HCEC 1CT (cell line): ENCODE measurements around the gene DEAF1.

Experiments used
- DNase-seq: peaks from one replicate; pipeline ENCODE4 v3.0.0-alpha.2; 2017

DEAF1 gene

DNA sequence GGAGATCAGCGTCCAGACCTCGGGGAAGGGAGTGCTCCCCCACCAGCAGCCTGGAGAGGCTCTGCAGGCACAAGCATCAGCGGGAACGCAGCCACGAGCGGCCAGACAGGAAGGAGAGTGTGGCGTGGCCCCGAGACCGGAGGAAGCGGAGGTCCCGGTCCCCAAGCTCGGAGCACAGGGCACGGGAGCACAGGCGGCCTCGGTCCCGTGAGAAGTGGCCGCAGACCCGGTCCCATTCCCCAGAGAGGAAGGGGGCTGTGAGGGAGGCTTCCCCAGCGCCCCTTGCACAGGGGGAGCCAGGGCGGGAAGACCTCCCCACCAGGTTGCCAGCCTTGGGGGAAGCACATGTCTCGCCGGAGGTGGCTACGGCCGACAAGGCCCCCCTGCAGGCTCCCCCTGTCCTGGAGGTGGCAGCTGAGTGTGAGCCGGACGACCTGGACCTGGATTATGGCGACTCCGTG is 86.2 kb downstream of the DEAF1 start:
- DNase-seq = no peak

DNA sequence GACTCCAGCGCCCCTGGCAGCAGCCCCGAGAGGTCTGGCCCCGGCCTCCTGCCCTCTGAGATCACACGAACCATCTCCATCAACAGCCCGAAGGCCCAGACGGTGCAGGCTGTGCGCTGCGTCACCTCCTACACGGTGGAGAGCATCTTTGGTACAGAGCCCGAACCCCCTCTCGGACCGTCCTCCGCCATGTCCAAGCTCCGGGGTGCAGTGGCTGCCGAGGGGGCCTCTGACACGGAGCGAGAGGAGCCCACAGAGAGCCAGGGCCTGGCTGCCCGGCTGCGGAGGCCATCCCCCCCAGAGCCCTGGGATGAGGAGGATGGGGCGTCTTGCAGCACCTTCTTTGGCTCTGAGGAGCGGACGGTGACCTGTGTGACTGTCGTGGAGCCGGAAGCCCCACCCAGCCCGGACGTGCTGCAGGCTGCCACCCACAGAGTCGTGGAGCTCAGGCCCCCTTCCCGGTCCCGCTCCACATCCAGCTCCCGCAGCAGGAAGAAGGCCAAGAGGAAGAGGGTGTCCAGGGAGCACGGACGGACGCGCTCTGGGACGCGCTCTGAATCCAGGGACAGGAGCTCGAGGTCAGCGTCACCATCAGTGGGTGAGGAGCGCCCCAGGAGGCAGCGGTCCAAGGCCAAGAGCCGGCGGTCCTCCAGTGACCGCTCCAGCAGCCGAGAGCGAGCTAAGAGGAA is 86.9 kb downstream of the DEAF1 start:
- DNase-seq = no peak

DNA sequence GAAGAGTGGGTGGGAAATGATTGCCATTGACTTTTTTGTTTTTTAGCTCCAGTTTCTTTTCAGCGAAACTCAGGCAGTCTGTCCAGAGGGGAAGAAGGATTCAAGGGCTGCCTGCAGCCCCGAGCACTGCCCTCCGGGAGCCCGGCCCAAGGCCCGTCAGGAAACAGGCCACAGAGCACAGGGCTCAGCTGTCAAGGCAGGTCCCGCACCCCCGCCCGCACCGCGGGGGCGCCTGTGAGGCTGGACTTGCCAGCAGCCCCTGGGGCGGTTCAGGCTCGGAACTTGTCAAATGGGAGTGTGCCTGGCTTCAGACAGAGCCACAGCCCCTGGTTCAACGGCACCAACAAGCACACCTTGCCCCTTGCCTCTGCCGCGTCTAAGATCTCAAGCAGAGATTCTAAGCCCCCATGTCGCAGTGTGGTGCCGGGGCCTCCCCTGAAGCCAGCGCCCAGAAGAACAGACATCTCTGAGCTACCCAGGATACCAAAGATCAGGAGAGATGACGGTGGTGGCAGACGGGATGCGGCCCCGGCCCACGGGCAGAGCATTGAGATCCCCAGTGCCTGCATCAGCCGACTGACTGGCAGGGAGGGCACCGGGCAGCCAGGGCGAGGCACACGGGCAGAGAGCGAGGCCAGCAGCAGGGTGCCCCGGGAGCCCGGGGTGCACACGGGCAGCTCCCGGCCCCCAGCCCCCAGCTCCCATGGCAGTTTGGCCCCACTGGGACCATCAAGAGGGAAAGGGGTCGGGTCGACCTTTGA is 87.8 kb downstream of the DEAF1 start:
- DNase-seq = no peak

DNA sequence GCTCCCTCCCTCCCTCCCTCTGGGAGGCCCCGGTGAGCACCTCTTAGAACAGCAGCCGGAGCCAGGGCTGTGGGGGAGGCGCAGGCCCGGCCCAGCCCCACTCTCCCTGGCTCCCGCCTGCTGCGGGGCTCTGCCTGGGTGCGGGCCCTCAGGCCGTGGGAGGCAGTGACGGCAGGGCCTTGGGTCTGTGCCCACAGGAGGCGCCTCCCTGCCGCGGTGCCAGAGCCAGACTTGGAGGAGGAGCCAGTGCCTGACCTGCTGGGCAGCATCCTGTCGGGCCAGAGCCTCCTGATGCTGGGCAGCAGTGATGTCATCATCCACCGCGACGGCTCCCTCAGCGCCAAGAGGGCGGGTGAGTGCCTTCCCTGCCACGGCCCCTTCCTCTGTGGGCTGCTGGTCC is 88.8 kb downstream of the DEAF1 start:
- no peak for DNase-seq

DNA sequence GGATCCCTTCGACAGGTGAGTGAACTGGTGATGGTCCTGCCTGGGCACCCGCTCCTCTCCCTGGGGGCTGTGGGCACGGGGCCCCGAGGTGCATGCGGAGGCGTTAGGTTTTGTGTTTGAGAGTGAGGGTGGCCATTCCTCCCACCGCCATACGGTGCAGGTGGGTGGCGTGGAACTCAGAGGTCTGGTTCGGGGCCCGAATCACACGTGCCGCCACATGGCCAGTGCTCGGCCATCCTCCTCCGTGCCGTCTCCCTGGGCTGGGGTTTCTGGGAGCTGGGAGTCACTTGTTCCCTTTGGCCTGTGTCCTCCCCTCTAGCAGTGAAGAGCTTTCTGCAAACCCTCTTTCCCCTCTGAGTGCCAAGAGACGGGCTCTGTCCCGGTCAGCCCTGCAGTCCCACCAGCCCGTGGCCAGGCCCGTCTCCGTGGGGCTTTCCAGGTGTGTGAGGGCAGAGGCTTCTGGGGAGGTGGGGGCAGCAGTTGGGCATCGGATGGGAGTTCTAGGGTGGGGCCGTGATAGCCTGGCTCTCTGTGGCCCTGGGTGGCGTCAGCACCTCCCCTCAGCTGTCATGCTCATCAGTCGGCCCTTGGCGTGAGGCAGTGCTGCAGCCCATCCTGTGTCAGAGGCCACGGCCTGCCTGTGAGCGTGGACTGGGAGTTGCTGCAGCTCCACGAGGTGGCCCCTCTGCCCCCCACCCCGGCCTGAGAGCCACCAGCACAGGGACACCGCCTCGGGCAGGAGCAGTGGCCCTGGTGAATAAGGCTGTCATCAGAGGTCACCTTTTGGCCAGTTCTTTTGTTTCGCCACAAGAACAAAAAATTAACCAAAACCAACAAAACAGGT is 89.5 kb downstream of the DEAF1 start:
- no peak for DNase-seq

DNA sequence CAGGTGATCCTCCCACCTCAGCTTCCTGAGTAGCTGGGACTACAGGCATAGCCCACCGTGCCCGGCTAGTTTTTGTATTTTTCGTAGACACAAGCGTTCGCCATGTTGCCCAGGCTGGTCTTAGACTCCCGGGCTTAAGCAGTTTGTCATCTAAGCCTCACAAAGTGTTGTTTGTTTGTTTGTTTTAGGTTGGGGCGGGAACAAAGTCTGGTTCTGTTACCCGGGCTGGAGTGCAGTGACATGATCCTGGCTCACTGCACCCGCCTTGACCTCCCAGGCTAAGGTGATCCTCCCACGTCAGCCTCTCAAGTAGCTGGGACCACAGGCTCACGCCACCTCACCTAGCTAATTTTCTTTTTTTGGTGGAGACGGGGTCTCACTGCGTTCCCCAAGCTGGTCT is 91.9 kb downstream of the DEAF1 start:
- DNase-seq = no peak

DNA sequence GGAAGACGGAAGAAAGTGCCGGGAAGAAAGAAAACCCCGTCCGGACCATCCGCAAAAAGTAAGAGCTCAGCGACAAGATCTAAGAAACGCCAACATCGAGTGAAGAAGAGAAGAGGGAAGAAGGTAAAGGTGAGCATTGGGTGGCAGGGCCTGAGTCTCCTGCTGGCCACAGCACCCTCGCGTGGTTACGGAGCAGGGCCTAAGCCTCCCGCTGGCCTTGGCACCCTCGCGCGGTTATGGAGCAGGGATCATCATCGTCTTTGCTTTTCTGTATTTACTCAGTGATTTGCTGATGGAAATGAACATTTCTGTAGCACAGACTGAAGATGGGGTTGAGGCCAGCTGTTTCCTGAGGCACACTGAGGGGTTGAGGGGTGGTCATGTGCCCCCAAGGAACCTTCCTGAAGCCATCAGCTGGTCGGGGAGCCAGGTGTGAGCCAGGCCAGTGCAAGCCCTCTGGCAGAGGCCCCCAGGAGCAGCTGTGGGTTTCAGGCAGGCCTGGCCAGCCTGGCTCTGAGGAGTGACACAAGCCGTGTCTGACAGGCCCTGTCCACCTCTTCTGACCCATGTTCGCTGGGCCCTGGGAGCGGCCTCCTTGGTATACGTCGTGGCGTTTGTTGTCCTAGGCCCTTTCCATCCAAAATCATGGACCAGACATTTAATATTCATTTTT is 93.3 kb downstream of the DEAF1 start:
- DNase-seq = no peak

DNA sequence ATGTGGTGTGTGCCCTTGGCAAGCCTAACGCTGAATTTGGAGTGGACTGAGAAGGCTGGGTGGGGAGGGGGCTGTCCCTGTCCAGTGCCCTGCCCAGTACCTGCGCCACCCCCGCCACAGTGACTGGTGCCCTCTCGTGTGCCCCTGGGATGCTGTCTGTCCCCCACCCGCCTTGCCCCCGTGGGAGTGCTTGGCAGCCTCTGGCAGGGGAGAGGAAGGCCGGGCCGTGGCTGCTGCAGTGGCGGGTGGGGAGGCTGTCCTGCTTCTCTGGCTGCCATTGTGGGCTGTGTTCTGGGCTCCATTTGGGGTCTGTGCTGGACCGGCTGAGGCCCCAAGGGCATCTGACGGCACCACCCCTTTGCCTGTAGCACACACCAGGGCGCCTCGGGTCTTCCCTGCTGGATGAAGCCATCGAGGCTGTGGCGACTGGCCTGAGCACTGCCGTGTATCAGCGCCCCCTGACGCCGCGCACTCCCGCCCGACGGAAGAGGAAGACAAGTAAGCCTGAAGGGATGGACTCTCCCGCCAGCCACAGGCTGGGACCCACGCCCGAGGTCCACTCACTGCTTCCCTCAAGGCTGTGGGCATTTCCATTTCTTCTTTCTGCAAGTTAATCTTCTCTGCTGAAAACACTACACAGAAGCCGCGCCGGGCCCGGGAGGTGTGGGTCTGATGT is 96.9 kb downstream of the DEAF1 start:
- DNase-seq = no peak

DNA sequence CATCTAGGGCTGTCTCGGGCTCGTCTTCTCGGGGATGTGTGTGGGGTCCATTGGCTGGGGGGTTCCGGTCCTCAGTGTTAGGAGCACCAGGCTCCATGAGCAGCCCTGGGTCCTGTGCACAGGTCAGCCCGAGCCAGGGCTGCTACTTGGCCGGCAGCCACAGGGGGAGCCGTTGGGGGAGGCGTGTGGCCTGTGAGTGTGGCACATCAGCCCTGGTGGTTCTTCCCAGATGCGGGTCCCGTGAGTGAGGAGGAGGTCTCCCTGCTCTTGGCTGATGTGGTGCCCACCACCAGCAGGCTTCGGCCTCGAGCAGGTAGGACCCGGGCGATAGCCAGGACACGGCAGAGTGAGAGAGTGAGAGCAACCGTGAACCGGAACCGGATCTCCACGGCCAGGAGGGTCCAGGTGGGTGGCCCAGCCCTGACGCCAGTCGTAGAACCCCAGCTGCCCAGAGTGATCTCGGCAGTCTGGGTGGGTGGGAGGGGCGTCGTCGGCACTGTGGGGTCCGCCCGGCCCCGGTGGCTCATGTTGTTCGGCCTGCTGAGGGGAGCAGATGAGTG is 97.8 kb downstream of the DEAF1 start:
- no peak for DNase-seq

DNA sequence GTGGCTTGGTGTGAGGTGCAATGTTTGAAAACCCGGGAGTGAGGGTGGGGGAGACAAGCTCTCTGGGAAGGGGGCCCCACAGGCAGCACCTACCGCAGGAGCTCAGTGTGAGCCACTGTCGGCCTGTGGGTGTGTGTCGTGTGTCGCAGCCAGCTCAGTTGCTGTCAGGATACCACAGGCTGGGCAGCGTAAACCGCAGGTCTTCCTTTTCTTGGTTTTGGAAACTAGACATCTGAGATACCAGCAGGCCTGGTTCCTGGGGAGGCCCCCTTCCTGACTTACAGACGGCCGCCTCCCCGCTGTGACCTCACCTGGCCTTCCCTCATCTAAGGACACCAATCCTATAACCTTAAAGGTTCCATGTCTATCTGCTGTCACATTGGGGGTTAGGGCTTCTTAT is 98.6 kb downstream of the DEAF1 start:
- no peak for DNase-seq

DNA sequence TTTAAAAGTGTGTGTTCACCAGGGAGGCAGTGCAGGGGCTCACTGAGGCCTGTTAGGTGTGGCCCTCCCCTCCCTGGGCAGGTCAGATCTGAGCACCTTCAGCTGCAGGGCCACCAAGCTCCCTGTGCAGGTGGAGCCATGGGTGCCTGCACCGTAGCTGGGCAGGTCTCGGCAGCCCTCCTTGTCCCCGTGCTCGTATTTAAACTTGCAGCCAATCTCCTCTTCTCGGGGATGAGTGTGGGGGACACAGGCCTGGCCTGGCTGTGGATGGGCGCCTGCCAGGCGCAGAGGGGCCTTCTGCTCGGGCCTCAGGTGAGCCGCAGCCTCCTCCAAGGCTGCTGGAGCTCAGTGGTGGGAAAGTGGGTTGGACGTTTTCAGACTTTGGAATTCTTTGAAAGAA is 99.6 kb downstream of the DEAF1 start:
- no peak for DNase-seq
